ENCODE measurements around the gene PAQR6. TPM values are rescaled to one million over a fixed set of nuclear protein-coding genes. Genes with fewer than 3 reads are reported as not detected.

The PAQR6 gene
- total and polyA plus RNA-seq, 10 of the 15 experiments (the other 5 are each of a cell fraction or from before 2014, with no cell fraction given): 0.42 to 4.5 (median 1.3) TPM

DNA sequence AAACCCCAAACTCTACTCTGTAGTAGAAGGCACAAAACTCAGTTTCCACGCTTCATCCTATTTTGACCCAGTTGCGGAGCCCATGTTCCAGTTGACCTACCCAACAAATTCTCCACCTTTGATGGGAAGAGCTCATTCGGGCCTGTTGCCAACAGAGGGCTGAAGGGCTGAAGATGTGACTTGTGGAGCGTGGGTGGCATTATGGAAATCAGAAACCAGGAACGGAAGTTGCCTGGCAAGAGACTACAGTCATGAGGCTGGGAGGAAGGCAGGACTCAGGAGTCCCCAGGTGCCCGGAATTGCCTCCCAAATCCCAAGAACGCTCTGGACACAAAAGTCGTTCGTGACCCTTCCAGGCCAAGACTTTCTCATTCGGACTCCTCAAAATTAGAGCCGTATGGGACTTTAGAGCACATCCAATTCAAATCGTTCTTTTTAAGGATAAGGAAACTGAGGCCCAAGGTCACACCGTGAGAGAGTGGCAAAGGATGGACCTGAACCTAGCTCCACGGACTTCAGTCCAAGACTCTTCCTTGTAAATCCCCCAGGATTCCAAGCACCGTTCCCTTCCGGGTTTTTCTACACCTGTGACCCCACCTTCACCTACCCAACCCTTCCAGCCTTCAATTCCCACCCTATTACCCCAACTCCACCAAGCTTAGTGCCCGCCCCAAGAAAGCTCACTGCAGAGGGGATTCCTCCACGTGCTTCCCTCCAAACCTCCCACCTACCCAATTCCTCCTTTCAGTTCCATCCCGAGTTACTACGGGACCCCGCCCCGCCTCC, 34.0 kb upstream of the PAQR6 start (continued):
- TF ChIP-seq MLLT1 (IDR thresholded peaks at IDR 0.05) (peak; percentile 10; the same call in 1 of the 2 replicates), NR2C2 (IDR thresholded peaks at IDR 0.05; ENCODE audit: borderline replicate concordance, control insufficient read depth, insufficient read length, low read depth) (no peak), ZNF24 (IDR thresholded peaks at IDR 0.05) (no peak), YBX1 (IDR thresholded peaks at IDR 0.05) (no peak), BCL3 (IDR thresholded peaks at IDR 0.05; ENCODE audit: borderline replicate concordance, insufficient read depth, low read depth, low read length, poor library complexity, severe bottlenecking) (no peak), ZNF592 (IDR thresholded peaks at IDR 0.05) (no peak), NBN (IDR thresholded peaks at IDR 0.05) (peak; percentile 43)
- TF ChIP-seq, protein P1, sequence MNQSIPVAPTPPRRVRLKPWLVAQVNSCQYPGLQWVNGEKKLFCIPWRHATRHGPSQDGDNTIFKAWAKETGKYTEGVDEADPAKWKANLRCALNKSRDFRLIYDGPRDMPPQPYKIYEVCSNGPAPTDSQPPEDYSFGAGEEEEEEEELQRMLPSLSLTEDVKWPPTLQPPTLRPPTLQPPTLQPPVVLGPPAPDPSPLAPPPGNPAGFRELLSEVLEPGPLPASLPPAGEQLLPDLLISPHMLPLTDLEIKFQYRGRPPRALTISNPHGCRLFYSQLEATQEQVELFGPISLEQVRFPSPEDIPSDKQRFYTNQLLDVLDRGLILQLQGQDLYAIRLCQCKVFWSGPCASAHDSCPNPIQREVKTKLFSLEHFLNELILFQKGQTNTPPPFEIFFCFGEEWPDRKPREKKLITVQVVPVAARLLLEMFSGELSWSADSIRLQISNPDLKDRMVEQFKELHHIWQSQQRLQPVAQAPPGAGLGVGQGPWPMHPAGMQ (IDR thresholded peaks at IDR 0.05; ENCODE audit: borderline replicate concordance): no peak

All from GM12878 (cell line).